Measurements from ENCODE around the gene MAGEB10.
"Not testable (repeated sequence)": the region's sequence is repeated elsewhere in the genome, so short reads cannot be mapped to it uniquely, and the experiment has no call there.

Gene MAGEB10

GRCh38 chrX:27807690-27808089 lies at the start of gene MAGEB10:
Gene MAGEB10, plus strand, starts transcription at chrX:27807990. Its CDS starts 13,317 bp downstream, at chrX:27821307.
- no peak for DNase-seq (ENCODE audit: low spot score)

GRCh38 chrX:27765718-27766117 lies 42.1 kb upstream of the MAGEB10 start:
- DNase-seq (ENCODE audit: low spot score), result no peak

GRCh38 chrX:27767387-27767786 lies 40.4 kb upstream of the MAGEB10 start:
- no peak for DNase-seq (ENCODE audit: low spot score)

GRCh38 chrX:27775984-27776383 lies 31.8 kb upstream of the MAGEB10 start:
- DNase-seq (ENCODE audit: low spot score), result no peak

- DNase-seq (ENCODE audit: low spot score), result no peak
These were observed 11.0 kb upstream of the MAGEB10 start for GRCh38 chrX:27796640-27797257.

- DNase-seq (ENCODE audit: low spot score), result no peak
These were observed 10.2 kb upstream of the MAGEB10 start for GRCh38 chrX:27797575-27797974.

- no peak for DNase-seq (ENCODE audit: low spot score)
These were observed 436 bp downstream of the MAGEB10 start for GRCh38 chrX:27808226-27808625.

- DNase-seq (ENCODE audit: low spot score), result not testable (repeated sequence)
These were observed 1.4 kb downstream of the MAGEB10 start for GRCh38 chrX:27808991-27809859.

GRCh38 chrX:27815209-27815608 lies 7.4 kb downstream of the MAGEB10 start:
- DNase-seq (ENCODE audit: low spot score), result no peak

GRCh38 chrX:27823812-27824211 lies 16.0 kb downstream of the MAGEB10 start:
- DNase-seq (ENCODE audit: low spot score), result no peak

- no peak for DNase-seq (ENCODE audit: low spot score)
These were observed 30.4 kb downstream of the MAGEB10 start for GRCh38 chrX:27838185-27838584.

- no peak for DNase-seq (ENCODE audit: low spot score)
These were observed 33.1 kb downstream of the MAGEB10 start for GRCh38 chrX:27840881-27841280.

GRCh38 chrX:27842859-27843258 lies 35.1 kb downstream of the MAGEB10 start:
- no peak for DNase-seq (ENCODE audit: low spot score)

GRCh38 chrX:27860337-27860736 lies 52.5 kb downstream of the MAGEB10 start:
- no peak for DNase-seq (ENCODE audit: low spot score)

GRCh38 chrX:27863809-27864208 lies 56.0 kb downstream of the MAGEB10 start:
- no peak for DNase-seq (ENCODE audit: low spot score)
